ENCODE data around the gene MREG. TPM values are rescaled to one million over a fixed set of nuclear protein-coding genes. Genes with fewer than 3 reads are reported as not detected.

The MREG gene
- total RNA-seq, 6 donors from 2014 or later, result 15.4 to 22.6 (median 19.4) TPM

DNA sequence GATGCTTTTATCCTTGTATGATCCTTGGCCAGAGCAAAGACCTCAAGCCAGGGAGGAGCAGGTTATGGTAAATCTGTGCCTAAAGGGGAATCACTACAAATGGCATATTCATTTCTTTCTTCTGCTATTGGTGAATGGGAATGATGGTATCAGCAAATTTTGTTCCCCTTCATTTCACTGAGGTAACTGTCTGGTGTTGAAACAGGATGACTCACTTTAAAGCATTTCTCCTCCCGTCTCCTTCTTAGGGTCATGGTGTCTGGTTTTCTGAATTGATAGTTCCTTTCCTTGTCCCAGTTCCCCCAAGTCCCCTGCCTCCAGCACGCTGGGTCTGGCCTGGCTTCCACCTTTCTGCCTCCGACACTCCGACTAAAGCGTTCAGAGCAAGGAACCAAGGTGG, 109.2 kb downstream of the MREG start:
- DNase-seq, result no peak
- H3K9me3 ChIP-seq, result no peaks in the 10 kb centered on the region
- H3K4me3 ChIP-seq, result no peak overlapping the region
- no peaks in the 10 kb centered on the region for H3K36me3 ChIP-seq
- H3K4me1 ChIP-seq, result peaks cover 0 to 20% (median 5%) of the 10 kb centered on the region in 4 donors
- WGBS, 2 donors, result 82 to 83% methylated on average over 5 of the region's 5 CpGs
- H3K27ac ChIP-seq, result peak overlapping the region in 1 of 4 donors; percentile 18
- H3K27me3 ChIP-seq, result no peaks in the 10 kb centered on the region
- TF ChIP-seq, protein P1, sequence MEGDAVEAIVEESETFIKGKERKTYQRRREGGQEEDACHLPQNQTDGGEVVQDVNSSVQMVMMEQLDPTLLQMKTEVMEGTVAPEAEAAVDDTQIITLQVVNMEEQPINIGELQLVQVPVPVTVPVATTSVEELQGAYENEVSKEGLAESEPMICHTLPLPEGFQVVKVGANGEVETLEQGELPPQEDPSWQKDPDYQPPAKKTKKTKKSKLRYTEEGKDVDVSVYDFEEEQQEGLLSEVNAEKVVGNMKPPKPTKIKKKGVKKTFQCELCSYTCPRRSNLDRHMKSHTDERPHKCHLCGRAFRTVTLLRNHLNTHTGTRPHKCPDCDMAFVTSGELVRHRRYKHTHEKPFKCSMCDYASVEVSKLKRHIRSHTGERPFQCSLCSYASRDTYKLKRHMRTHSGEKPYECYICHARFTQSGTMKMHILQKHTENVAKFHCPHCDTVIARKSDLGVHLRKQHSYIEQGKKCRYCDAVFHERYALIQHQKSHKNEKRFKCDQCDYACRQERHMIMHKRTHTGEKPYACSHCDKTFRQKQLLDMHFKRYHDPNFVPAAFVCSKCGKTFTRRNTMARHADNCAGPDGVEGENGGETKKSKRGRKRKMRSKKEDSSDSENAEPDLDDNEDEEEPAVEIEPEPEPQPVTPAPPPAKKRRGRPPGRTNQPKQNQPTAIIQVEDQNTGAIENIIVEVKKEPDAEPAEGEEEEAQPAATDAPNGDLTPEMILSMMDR (IDR thresholded peaks at IDR 0.05), result no peak
- TF ChIP-seq POLR2AphosphoS5 (IDR thresholded peaks at IDR 0.05) (peak in 1 of 2 donors; percentile 53), POLR2A (IDR thresholded peaks at IDR 0.05) (no peak), EP300 (IDR thresholded peaks at IDR 0.05) (peak in 1 of 4 donors; percentile 24)
- ATAC-seq (ENCODE audit: low FRiP score in 2 of 2), result peak in 1 of 2 donors; percentile 84

DNA sequence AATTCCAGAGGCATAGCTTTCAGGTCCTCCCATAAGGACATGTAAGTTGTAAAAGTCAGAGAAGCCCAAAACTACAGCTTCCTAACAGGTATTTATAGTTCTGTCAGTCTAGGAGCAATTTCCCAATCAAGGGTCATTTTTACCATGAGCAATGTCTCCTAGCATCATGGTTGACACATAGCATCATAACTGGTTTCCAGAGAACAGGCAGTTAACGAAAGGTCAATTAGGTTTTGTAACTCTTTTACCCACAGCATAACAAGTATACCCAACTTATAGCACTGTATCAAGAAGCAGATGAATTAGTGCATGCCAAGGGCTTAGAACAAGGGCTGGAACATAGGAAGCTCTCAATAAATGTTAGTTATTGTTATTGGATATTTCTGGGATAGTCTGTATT, 110.1 kb downstream of the MREG start:
- TF ChIP-seq POLR2A (IDR thresholded peaks at IDR 0.05) (no peak), POLR2AphosphoS5 (IDR thresholded peaks at IDR 0.05) (peak in 1 of 2 donors; percentile 29), EP300 (IDR thresholded peaks at IDR 0.05) (peak in 1 of 4 donors; percentile 49)
- TF ChIP-seq, protein P1 (IDR thresholded peaks at IDR 0.05), result no peak
- Histone ChIP-seq H3K27me3 (no peaks in the 10 kb centered on the region), H3K9me3 (no peaks in the 10 kb centered on the region), H3K4me3 (no peak overlapping the region), H3K27ac (no peak overlapping the region), H3K36me3 (no peaks in the 10 kb centered on the region), H3K4me1 (peaks cover 0 to 20% (median 5%) of the 10 kb centered on the region in 4 donors)
- DNase-seq, result no peak
- ATAC-seq (ENCODE audit: low FRiP score in 2 of 2), result peak in 1 of 2 donors; percentile 7
- 70 to 76% methylated on average over 1 of the region's 1 CpG for WGBS, 2 donors

DNA sequence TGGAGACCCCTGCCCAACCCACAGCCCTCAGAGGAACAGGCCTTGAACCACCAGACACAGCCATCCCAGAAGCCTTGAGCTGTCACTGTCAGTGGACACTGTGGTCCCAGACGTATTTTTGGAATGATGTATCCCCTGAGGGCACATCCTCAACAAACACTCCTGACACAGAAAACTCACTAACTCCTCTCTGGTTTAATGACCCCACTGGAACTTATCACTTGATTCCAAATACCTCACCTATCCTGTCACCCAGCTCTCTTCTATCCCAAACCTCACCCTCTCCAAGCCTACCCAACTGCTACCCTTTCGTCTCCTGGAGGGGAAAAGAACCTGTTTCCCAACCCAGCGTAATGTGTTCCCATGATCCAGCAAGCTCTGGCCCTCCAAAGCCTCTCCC, 111.6 kb downstream of the MREG start:
- TF ChIP-seq POLR2AphosphoS5 (IDR thresholded peaks at IDR 0.05) (no peak), EP300 (IDR thresholded peaks at IDR 0.05) (no peak), POLR2A (IDR thresholded peaks at IDR 0.05) (no peak)
- TF ChIP-seq, protein P1 (IDR thresholded peaks at IDR 0.05), result no peak
- Histone ChIP-seq H3K36me3 (no peaks in the 10 kb centered on the region), H3K4me3 (no peak overlapping the region), H3K4me1 (peaks cover 0 to 20% (median 5%) of the 10 kb centered on the region in 4 donors), H3K27me3 (no peaks in the 10 kb centered on the region), H3K27ac (no peak overlapping the region), H3K9me3 (no peaks in the 10 kb centered on the region)
- 59 to 63% methylated on average over 3 of the region's 3 CpGs for WGBS, 2 donors
- DNase-seq (no peak), ATAC-seq (ENCODE audit: low FRiP score in 2 of 2) (no peak)

DNA sequence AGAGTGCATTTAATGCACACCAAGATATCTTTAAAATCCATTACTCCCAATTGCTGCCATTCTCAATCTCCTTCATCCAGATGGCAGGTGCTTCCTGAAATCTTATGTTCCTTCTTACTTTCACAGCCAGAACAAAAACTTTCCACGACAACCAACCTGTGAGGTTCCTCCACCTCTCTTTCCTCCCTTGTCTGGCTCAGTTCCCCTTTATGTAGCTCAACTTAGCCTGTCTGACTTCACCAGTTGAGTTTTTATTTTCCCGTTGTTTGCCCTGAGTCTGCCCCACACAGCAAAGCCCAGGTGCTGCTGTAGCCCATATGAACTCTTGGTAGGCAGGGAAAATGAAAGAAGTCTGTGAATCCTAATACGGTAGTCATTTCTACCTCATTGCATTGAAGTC, 112.5 kb downstream of the MREG start:
- peaks cover 0 to 20% (median 5%) of the 10 kb centered on the region in 4 donors for H3K4me1 ChIP-seq
- WGBS, 2 donors, result 44 to 68% methylated on average over 3 of the region's 3 CpGs

More for the DNA sequence above, 112.5 kb downstream of the MREG start:
- H3K27me3 ChIP-seq, result no peaks in the 10 kb centered on the region
- TF ChIP-seq POLR2A (IDR thresholded peaks at IDR 0.05) (no peak), POLR2AphosphoS5 (IDR thresholded peaks at IDR 0.05) (no peak), EP300 (IDR thresholded peaks at IDR 0.05) (no peak)
- TF ChIP-seq, protein P1 (IDR thresholded peaks at IDR 0.05), result no peak
- H3K27ac ChIP-seq, result no peak overlapping the region
- H3K36me3 ChIP-seq, result no peaks in the 10 kb centered on the region
- no peaks in the 10 kb centered on the region for H3K9me3 ChIP-seq
- ATAC-seq (ENCODE audit: low FRiP score in 2 of 2), result no peak
- DNase-seq, result no peak
- H3K4me3 ChIP-seq, result no peak overlapping the region
